Epithelial cell of proximal tubule (primary cell): Measurements from ENCODE around the gene SRMS. TPM values are rescaled to one million over a fixed set of nuclear protein-coding genes. Genes with fewer than 3 reads are reported as not detected.

ENCODE experiments used
- DNase-seq: peaks from one replicate; pipeline ENCODE4 v3.0.0-alpha.2; 2011; ENCODE audit warnings: low read depth
- H3K4me3 ChIP-seq: 2 replicates; pipeline ENCODE4 v1.5.1; 2011; ENCODE audit warnings: low read depth, mild to moderate bottlenecking, low read length
- CTCF ChIP-seq: conservative IDR thresholded peaks from 2 replicates; pipeline ENCODE4 v1.5.1; 2012; ENCODE audit warnings: low read depth, mild to moderate bottlenecking, low read length
- total RNA-seq: library from RNA; depleted of rRNA; stranded (reverse); fragments of >200 nt; gene quantifications from 2 replicates; pipeline ENCODE4 v1.2.3, GENCODE V29; 2015

SRMS gene
- not detected in 2 replicates for total RNA-seq

- H3K4me3 ChIP-seq, result no peak within 1 kb of the TSS
- no peak for TF ChIP-seq CTCF
- DNase-seq, result no peak
These were observed at the start of gene SRMS for GRCh38 chr20:63547725-63548480. TSS of gene SRMS (minus strand) at chr20:63547749. CDS start at chr20:63547463, 286 bp downstream.

DNA sequence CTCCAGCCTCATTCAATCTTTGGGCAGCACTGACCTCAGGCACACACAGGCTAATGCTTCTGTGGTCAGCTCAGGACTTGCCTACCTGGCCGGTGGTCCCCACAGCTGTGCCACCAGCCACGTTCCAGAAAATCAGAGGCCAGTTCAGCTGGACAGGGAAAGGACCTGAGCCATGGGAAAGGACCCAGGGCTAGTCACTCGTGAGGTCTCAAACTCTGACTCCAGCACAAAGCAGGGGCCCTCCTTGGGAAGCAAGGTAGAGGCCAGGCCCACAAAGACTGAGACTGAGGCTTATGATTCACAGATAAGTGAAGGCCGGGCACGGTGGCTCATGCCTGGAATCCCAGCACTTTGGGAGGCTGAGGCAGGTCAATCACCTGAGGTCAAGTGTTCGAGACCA, 48.9 kb upstream of the SRMS start:
- DNase-seq, result no peak
- no peak overlapping the region for H3K4me3 ChIP-seq
- no peak for TF ChIP-seq CTCF

DNA sequence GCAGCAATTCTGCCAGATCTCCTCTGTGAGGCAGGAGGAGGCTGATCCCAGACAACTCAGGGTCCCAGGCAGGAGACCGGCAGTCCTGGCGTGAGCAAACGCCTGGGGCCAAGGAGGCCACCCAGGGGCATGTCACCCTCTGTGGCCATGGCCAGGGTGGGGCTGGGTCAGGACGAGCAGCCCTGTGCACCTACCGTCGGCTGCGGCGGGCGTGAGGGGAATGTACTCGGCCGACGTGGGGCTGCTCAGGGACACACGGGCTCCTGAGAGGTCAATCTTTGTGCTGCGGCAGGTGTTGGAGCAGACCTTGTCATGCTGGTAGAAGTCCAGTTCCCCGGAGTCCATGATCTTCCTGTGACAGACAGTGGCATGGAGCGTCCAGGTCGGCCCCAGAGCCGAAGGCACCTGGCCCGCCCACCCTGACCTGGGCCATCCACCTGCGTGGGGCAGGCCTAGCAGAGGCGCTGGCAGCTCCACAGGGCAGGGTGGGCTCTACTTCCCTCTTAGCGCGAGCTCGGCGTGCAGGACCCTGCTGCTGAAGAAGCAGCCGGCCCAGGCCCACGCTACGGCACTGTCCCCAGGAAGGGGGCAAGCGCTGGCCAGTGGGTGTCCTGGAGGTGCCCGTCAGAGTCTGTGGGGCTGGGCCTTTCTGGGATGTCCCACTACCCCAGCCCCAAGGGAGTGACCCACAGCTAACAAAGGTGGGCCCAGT, 48.0 kb upstream of the SRMS start:
- no peak overlapping the region for H3K4me3 ChIP-seq
- DNase-seq, result no peak
- TF ChIP-seq CTCF, result no peak

- no peak overlapping the region for H3K4me3 ChIP-seq
- no peak for TF ChIP-seq CTCF
- no peak for DNase-seq
These were observed 46.6 kb upstream of the SRMS start for GRCh38 chr20:63594043-63594561.

DNA sequence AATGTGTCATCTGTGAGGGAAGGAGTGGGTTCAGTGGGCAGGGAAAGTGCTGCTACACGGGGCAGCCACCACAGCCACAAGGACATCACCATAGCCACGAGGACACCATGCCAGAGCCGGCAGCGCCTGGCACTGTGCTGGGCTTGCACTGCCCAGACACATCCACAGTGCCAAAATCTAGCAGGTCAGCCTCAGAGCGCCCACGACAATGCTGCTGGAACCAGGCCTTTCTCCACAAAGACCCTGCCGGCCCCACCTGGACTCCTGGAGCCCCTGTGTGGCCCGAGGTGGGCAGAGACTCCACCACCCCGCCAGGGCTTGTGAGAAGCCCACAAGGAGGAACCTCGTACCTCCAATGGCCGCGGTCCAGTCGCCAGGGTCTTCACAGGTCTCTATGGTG, 45.1 kb upstream of the SRMS start:
- no peak for DNase-seq
- TF ChIP-seq CTCF, result no peak
- no peak overlapping the region for H3K4me3 ChIP-seq

- TF ChIP-seq CTCF, result no peak
- no peak for DNase-seq
- H3K4me3 ChIP-seq, result no peak overlapping the region
These were observed 44.3 kb upstream of the SRMS start for GRCh38 chr20:63591786-63592355.
